ENCODE measurements around the gene ACSS1.

GRCh38 chr20:25059866-25060465, 2.0 kb upstream of the ACSS1 start:
- TF ChIP-seq EZH2 (IDR thresholded peaks at IDR 0.05) (no peak), EZH2phosphoT487 (IDR thresholded peaks at IDR 0.05) (no peak), CTCF (IDR thresholded peaks at IDR 0.05) (no peak)

Data from neural progenitor cell (in vitro differentiated cells).